Stimulated activated CD4-positive, alpha-beta T cell treated with anti-CD3 and anti-CD28 coated beads, Interleukin-12 subunit alpha, Interleukin-12 subunit beta, amount 100 ng/mL, for 24 hours (primary cell): Measurements from ENCODE around the gene CKMT2.

Source experiments
- DNase-seq, 2 experiments: peaks; one replicate each; pipeline ENCODE4 v3.0.0-alpha.2; 2020; ENCODE audit warnings: low read depth in 2 of 2

The CKMT2 gene

GRCh38 chr5:81308836-81309235 lies 75.7 kb downstream of the CKMT2 start:
- no peak for DNase-seq

GRCh38 chr5:81310402-81311063 lies 77.4 kb downstream of the CKMT2 start:
- no peak for DNase-seq

DNA sequence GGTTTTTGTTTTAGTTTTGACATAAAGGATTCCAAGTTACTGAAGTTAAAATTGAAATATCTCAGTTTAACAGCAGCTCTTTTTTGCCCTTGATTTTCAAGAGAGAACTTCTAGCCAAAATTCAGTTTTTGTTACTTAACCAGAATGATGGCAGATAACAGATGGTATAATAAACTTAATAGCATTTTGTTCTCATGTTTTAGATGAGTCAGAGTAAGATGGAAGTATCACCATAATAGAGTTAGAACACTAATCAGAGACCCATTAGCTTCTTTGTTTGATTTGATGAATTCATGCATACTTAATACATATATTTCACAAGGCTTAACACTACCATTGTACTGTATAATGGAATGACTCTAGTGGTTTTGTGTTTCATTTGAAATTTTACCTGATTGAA lies 80.2 kb downstream of the CKMT2 start:
- no peak for DNase-seq

GRCh38 chr5:81313686-81314085 lies 80.6 kb downstream of the CKMT2 start:
- DNase-seq, result no peak

DNA sequence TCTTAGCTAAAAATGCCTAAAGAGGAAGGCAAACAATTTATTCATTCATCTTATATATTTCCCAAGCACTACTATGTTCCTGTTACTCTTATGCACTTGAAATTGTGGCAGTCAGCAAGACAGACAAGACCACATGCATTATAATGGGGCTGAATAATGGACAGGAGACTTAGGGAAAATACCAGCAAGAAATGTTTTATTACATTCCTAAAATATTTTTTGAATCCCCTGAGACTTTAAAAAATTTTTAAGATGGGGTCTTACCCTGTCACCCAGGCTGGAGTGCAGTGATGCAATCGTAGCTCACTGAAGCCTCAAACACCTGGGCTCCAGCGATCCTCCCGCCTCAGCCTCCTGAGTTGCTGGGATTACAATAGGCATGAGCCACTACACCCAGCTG lies 81.5 kb downstream of the CKMT2 start:
- DNase-seq, result no peak

DNA sequence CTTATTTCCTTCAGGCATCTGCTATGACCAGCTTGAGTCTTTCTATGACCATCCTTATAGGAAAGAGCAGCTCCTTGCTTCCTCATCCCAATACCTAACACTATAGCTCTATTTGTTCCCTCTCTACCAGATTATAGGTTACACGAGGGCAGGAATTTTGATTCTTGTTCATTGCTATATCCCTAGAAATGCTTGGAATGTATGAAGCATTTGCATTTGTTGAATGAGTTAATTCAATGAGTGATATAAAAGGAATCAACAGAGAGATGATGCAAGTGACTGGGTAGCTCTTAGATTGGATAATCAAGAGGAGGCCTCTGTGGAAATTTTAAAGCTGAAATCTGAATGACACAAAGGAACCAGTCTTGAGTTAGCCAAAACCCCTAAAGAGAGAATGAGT lies 82.2 kb downstream of the CKMT2 start:
- no peak for DNase-seq

DNA sequence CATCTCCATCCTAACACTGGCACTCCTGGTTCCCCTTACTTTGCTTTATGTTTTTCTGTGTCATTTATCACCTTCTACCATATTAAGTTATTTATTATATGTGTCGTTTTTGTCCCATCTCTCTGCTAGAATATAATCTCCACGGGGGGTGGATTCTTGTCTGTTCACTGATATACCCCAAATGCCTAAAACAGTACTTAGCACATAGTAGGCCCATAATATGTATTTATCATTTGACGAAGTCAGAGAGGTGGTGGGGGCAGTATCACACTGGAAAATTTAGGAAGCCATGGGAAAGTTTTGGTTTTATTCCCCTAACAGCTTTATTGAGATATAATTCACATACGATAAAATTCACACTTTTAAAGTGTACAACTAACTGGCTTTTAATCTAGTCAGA lies 82.7 kb downstream of the CKMT2 start:
- no peak for DNase-seq
